HG02970 (cell line): ENCODE data around the gene FFAR2.

Experiments
- ATAC-seq: cut with Tn5 transposase; IDR thresholded peaks from one replicate; pipeline ENCODE4 v1.9.1; 2021; ENCODE audit warnings: mild to moderate bottlenecking, moderate library complexity, moderate number of reproducible peaks; ENCODE audit not compliant: unreplicated experiment, low FRiP score

Gene FFAR2

DNA sequence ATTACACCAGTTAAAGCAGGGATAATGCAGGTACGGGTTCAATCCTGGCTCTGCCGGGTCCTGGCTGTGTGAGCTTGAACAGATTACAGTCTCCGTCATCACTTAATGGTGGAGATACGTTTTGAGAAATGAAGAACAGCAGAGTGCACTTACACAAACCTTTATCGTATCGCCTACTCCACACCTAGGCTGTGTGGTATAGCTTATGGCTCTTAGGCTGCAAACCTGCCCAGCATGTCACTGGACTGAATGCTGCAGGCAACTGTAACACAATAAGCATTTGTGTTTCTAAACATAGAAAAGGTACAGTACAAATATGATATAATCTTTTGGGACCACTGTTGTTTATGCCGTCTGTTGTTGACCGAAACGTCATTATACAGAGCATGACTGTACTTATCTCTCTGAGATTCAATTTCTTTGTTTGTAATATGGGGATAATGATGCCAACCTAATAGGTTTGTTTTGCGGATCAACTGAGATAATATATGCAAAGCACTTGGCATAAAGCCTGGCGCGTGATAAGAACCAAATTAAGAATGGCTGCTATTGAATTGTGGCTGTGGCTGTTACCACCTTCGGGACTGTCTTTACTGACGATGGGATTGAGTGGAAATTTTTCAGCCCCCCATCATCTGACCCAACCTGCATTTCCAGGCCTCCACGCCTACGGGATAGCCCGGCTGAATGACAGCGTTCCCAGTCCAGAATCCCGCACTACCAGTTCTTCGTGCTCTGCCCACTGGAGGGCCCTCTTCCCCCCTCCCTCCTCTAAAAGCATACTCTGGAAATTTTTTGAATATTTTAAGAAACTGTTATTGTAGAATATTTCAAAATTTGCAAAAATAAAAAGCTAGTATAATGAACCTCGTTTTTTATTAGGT is 31.0 kb downstream of the FFAR2 start:
- ATAC-seq = no peak

DNA sequence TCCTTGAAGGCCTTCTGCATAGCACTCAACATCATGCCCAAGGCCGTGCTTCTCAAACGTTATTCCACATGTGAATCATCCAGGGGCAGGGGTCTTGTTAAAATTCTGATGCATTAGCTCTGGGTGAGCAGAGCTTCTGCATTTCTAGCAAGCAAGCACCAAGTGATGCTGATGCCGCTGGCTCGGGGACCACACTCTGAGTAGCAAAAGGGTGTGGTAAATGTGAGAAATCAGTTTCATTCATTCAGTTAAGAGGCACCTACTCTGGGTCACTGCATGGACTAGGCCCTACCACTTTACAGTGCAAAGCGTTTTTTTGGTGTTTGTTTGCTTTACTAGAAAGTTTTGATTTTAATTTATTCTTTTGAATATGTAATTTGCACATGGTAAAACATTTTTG is 35.0 kb downstream of the FFAR2 start:
- no peak for ATAC-seq

DNA sequence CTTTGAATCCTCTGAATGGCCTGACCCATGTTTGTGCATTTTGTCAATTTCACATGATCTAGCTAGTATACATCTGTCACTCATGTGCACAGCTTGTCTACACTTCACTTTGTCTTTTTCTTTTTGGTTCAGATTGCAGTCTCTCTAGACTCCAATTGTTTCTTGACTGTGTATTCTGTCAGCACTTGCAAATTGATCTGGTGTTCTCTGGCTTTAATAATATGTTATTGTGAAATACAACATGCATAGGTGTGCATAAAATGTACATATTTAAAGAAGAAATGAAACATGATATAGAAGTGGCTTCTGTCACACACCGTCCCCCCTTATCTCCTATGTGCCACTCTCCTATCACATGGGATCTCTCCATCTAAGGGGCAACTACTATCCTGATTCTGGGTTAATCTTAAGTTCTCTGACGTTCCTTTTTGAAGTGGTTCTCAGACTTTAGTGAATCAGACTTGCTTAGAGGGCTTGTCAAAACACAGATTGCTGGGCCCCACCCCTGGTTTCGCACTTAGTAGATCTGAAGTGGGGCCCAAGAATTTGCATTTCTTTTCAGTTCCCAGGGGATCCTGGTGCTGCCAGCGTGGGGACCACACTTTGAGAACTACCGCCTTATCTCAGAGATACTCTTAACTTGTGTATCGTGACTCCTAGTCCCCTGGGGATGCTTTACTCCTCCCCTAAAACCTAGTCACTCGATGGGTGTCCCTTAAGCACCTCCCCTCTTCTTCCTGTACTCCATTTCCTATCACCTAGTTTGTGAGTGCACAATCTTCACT is 36.4 kb downstream of the FFAR2 start:
- no peak for ATAC-seq

DNA sequence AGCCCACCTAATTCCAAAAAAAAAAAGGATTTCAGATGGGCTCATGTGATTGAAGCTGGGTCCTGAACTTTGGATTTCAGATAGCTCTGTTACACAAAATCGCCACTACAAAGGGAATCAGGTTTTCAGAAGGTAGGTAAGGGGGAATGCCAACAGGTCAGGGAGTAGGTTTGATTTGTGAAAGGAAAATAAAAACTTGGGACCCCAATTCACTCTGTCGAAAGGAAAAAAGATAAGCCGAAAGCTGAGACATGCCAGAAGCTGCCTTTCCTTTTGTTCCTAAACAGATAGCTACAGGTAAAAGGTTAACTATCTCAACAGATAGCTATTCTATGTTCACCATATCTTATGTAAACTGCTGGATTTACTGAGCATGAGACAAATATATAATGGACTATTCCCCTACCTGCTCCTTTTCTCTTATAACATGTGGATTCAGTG is 38.2 kb downstream of the FFAR2 start:
- no peak for ATAC-seq

DNA sequence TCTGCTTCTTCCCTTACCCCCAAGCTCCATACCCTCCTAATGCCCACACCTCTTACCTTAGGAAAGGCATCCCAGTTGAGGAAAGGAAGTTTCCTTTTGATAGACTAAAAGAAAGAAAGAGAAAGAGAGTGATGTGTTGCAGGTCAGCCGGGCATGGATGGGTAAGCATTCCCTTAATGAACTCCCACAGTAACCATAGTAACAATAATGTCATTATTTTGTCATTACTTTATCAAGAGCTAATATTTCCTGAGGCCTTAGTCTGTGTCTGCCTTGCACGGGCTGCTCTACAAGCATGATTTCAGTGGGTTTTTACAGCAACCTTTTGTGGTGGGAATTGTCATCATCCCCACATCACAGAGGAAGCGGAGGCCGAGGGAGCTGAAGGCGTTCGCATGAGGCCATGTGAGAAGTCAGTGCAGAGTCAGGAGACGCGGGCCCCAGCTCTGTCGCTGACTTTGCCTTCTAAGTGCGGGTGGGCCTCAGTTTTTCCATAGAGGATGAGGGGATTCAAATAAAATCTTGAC is 39.7 kb downstream of the FFAR2 start:
- ATAC-seq = no peak

DNA sequence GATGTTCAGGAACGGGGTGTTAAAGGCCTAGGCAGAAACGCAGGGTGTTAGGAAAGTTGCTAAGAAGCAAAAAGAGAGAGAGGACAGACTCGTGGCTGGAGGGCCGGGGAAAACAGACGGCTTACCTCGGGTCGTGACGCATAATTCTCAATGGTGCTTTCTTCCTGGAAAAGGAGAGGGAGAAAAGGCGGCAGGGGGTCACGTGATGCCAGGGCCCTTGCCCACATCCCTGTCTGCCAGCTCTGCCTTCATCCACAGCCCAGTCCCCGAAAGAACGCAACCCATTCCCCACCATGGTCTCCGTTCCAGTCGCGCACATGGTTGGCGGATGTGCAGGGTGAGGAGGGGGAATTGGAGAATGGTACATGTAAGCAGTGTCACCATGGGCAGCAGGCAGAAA is 40.6 kb downstream of the FFAR2 start:
- no peak for ATAC-seq

DNA sequence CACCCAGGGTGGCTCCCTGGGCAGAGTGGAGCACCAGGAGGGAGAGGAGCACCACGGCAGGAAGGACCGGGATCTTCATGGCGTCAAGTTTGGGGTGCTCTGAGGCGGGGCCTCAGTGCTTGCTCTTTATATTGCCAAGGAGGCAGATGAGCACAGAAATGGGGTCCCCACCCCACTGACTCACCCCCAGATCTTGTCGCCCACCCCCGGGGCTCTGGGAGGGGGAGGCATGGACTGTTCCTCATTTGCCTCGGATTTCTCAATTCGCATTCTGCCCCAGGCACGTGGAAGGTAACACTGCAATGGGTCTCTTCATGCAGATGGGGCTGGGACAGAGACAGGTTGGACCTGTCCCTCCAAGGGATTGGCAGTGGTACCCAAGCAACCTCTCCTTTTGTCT is 42.3 kb downstream of the FFAR2 start, which contains the start of gene KRTDAP:
Gene KRTDAP (minus strand): TSS at position 101 of the 400 bp plus-strand sequence. CDS start 22 bp downstream, at position 79.
- no peak for ATAC-seq

DNA sequence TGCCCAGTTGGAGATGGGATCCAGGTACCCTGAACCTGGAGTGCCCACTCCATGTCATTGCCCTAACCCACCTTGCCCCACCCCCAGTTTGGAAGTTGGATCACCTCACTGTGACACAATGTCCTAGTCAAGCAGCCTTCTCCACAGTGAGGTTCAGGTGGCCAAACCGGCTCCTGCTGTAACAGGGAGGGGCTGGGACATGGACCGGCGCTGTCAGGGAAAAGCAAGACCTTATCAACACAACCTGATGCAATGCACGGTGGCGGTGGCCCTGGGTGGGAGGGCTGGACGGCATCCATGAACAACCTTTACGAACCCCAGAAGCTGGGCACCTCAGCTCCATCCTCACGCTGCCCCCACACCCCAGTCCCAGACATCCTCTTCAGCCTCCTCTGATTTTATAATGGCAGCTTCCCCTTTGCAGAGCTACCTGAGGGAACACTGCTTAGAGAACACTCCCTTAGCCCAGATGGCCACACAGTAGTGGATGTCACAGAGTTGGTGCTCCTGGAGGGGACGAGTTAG is 43.8 kb downstream of the FFAR2 start:
- no peak for ATAC-seq

DNA sequence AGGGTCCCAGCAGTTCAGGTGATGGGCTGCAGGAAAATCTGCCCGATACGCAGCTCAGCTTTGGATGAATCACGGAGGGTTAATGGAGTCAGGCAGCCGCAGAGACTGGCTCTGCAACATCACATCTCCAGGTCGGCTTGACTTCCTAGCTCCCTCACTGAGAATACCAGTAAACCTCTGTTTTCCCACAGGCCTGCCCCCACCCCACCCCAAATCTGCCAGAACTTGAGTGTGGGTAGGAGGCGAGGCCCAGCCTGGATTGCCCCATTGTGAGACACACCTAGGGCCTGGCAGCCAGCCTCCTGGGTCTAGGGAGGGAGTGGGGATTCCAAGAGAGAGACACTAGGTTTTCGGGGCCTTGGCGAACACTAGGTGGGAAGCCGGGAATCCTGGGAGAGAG is 45.9 kb downstream of the FFAR2 start:
- ATAC-seq = no peak

DNA sequence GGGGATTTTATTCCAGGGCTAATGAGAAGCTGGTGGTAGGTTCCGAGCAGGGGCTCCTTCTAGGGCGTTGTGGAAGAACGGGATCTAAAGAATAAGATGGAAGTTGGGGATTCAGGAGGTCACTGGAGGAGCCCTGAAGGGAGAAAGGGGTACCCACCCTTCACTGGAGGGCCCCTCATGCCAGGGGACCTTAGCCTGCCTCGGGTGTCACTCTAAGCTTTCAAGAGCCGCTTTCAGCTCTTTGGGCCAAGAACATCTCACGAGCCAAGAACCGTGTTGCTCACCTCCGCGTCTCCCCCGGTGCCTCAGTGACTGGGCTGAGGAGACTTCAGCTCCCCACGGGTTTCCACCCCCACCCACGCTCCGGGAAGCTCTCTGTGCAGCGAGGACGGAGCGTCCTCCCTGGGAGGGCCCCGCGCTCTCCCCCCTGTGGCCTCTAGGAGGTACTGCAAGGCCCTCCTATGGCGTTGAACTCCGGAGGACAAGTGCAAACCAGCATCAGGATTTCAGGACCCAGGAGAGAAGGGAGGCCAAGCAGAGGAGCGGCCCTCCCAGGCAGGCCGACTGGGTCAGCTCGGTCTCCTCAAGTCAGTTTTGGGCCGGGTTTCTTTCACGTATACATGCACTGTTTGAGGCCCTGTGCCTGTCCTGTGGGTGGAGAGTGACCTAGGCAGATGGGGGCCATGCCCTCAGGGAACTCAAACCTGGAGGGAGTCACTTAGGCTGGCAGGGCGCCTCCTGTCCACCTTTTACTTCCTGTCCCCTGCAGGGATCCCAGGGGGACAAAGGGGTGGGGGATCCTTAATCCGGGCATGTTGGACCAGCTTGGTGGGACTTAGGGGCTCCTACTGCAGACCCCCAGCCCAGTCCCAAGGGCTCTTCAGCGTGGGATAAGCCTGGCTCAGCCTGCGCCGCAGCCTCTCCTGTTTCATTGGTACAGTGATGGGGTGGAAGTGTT is 47.3 kb downstream of the FFAR2 start:
- ATAC-seq = no peak

DNA sequence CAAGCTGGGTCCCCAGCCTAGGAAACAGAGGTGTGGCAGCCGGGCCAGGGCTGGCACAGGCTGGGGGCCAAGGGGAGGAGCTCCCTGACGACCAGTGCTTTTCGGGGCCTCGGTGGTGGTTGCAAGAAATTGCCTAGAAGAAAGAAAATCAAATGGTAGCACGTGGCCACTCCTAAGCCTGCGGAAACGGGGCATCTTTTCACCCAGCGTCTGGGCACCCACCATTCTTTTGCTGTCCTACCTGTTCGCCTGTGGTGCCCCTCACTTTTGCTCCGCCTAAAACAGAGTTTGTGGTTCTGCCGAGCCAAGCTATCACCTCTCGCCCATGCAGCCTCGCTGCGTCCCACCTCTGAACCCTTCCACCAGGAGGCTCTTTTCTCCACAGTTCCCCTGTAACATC is 49.3 kb downstream of the FFAR2 start:
- no peak for ATAC-seq

DNA sequence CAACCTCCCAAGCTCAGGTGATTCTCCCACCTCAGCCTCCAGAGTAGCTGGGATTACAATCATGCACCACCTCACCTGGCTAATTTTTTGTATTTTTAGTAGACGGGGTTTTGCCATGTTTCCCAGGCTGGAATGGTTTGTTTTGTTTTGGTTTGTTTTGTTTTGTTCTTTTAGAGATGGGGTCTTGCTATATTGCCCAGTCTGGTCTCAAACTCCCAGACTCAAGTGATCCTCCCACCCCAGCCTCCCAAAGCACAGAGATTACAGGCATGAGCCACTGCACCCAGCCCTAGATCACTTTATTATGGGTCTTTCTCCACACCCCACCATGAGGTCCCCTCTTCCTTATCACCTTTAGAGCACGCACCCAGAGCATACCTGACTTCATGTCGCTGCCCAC is 50.2 kb downstream of the FFAR2 start:
- ATAC-seq = no peak

DNA sequence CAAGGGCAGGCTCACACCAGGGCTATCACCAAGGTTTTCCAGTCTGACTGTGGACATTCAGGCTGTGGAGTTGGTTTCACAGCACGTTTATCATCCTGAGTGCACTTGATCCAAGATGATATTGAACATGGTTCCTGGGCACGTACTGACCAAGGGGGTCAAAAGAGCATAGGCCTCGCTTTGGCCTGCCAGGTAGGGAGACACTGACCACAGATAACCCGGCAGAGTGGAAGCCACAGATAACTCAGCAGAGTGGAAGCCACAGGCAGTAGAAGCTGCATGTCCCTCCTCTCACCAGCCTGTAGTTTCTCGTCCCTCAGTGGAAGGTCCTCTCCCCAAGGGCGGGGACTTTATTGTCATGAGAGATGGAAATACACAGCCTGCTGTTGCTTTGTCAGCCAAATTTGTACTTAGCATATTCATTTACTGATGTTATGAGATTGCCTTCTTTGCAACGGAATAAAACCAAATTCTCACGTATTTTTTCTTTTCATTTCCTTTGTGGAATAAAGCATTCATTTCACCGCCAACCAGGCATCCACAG is 51.0 kb downstream of the FFAR2 start:
- ATAC-seq = no peak

DNA sequence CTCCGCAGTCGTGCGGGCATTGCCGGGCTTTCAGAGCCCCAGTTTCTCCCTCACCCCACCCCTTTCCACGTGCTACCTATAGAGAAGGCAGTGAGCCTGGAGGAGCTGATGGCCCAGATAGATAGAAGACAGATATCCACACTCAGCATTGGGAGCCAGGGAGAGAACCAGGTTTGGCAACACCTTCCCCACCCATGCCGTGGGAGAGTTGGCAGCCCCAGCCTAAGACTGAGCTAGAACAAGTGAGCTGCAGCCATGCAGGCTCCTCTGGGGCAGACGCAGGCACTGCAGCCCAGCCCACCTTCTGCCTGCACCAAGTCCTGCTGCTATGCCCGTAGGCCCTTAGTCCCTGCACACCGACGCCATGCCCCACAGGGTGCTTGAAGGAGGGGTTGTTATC is 52.6 kb downstream of the FFAR2 start:
- ATAC-seq = no peak
